Measurements from ENCODE around the gene EBF3.

- TF ChIP-seq CTCF (conservative IDR thresholded peaks at IDR 0.05; ENCODE audit: low read depth in 2 of 2) (no peak), CREB1 (CRISPR knock-in tag; IDR thresholded peaks at IDR 0.05; ENCODE audit: low read depth) (no peak), EZH2 (IDR thresholded peaks at IDR 0.05; ENCODE audit: low read depth, unreplicated experiment) (no peak), NANOG (IDR thresholded peaks at IDR 0.05; ENCODE audit: borderline replicate concordance) (no peak), JUNB (IDR thresholded peaks at IDR 0.05; ENCODE audit: unreplicated experiment) (no peak), POLR2AphosphoS5 (IDR thresholded peaks at IDR 0.05; ENCODE audit: low read depth) (no peak), EZH2phosphoT487 (IDR thresholded peaks at IDR 0.05; ENCODE audit: unreplicated experiment) (no peak), ZNF462 (CRISPR knock-in tag; IDR thresholded peaks at IDR 0.05) (no peak), STAT1 (IDR thresholded peaks at IDR 0.05; ENCODE audit: unreplicated experiment) (no peak), ZNF114 (CRISPR knock-in tag; IDR thresholded peaks at IDR 0.05) (no peak)
- TF ChIP-seq, protein P1, sequence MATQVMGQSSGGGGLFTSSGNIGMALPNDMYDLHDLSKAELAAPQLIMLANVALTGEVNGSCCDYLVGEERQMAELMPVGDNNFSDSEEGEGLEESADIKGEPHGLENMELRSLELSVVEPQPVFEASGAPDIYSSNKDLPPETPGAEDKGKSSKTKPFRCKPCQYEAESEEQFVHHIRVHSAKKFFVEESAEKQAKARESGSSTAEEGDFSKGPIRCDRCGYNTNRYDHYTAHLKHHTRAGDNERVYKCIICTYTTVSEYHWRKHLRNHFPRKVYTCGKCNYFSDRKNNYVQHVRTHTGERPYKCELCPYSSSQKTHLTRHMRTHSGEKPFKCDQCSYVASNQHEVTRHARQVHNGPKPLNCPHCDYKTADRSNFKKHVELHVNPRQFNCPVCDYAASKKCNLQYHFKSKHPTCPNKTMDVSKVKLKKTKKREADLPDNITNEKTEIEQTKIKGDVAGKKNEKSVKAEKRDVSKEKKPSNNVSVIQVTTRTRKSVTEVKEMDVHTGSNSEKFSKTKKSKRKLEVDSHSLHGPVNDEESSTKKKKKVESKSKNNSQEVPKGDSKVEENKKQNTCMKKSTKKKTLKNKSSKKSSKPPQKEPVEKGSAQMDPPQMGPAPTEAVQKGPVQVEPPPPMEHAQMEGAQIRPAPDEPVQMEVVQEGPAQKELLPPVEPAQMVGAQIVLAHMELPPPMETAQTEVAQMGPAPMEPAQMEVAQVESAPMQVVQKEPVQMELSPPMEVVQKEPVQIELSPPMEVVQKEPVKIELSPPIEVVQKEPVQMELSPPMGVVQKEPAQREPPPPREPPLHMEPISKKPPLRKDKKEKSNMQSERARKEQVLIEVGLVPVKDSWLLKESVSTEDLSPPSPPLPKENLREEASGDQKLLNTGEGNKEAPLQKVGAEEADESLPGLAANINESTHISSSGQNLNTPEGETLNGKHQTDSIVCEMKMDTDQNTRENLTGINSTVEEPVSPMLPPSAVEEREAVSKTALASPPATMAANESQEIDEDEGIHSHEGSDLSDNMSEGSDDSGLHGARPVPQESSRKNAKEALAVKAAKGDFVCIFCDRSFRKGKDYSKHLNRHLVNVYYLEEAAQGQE (IDR thresholded peaks at IDR 0.05; ENCODE audit: unreplicated experiment) = no peak
- TF ChIP-seq, protein P2, sequence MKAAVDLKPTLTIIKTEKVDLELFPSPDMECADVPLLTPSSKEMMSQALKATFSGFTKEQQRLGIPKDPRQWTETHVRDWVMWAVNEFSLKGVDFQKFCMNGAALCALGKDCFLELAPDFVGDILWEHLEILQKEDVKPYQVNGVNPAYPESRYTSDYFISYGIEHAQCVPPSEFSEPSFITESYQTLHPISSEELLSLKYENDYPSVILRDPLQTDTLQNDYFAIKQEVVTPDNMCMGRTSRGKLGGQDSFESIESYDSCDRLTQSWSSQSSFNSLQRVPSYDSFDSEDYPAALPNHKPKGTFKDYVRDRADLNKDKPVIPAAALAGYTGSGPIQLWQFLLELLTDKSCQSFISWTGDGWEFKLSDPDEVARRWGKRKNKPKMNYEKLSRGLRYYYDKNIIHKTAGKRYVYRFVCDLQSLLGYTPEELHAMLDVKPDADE (IDR thresholded peaks at IDR 0.05) = no peak
Measured at GRCh38 chr10:130003166-130003565, 39.1 kb upstream of the EBF3 start.
